ENCODE measurements around the gene CDK5RAP2.
"Not testable (repeated sequence)": the region's sequence is repeated elsewhere in the genome, so short reads cannot be mapped to it uniquely, and the experiment has no call there.

The CDK5RAP2 gene

DNA sequence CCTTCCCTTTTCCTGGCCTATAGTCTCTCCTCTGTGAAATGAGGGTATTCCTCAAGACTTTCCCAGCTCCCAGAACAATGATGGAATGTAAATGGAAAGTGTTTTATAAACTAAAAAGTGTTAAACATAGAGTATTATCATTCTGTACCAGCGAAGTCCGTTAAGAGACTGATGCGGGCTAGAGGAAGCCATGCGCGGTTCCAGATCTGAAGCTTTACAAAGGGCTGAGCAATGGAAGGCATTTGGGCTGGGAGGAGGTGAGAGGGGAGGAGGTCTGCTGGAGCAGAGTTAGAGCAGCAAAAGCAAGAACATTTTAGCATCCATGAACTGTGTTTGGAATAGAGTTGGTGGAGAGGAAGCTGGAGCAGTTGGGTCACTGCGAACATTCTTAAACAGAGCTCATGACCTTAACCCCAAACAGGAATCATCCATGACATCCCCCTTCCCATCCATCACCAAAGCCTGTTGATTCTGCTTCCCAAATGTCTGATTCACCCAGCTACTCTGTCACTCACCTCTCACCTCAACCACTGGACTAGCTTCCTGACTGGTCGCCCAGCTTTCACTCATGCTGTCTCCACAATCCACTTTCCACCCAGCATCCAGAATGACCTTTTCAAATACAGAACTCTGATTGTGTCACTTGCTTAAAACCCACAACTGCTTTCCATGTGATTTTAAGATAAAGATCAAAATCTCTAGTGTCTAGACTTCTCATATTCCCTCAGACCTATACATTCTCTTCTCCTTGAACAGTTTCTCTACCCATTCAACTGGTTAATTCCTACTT lies 37.1 kb downstream of the CDK5RAP2 start:
- no peak for DNase-seq (ENCODE audit: low spot score)

DNA sequence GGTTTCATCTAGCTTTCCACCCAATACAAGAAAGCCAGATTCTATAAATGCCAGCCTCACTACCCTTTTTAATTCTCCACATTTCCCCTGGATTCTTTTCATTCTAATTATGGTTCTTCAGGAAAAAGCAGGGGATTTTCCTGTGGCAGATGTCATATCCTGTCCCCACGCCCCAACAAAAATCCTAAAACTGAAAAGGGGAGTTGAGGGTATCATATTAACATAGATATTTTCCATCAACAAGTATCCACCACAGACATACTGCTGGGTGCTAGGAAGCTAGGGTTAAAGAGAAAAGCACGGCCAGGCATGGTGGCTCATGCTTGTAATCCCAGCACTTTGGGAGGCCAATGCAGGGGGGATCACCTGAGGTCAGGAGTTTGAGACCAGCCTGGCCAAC lies 38.0 kb downstream of the CDK5RAP2 start:
- DNase-seq (ENCODE audit: low spot score) = no peak

DNA sequence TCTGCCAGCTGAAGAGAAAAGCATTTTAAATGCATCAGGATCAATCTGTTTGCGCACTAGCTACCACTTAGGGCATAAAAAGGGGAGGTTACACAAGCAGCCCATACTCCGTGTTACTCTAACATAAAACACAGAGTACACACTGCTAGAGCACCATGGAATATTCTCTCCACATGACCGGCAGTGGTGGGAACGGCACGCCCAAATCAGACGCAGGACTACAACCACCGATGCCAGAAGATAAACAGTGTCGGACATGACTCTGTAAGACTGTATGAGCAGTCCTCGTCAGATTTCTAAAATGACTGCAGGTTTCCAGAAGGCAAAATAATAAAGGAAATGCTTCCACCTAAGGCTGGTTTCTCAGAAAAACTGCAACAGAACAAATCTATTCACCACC lies 40.0 kb downstream of the CDK5RAP2 start:
- DNase-seq (ENCODE audit: low spot score) = no peak

DNA sequence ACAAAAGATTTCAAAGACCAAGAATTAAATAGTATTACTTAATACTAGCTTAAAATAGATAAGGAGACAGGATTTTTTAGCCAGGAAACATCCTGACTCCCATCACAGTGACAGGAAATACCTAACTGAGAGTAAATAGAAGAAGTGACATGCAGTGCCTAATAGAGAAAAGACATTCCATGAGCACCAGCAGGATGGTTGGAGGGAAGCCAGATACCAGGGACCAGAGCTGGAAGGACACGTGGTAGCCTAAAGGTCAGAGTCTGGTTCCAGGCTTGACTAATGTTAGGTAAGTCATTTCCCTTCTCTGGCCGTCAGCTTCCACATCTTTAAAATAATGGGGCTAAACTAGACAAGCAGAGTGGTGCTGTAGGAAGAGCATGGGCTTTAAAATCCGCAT lies 41.6 kb downstream of the CDK5RAP2 start:
- peak; percentile 24 for DNase-seq (ENCODE audit: low spot score)

DNA sequence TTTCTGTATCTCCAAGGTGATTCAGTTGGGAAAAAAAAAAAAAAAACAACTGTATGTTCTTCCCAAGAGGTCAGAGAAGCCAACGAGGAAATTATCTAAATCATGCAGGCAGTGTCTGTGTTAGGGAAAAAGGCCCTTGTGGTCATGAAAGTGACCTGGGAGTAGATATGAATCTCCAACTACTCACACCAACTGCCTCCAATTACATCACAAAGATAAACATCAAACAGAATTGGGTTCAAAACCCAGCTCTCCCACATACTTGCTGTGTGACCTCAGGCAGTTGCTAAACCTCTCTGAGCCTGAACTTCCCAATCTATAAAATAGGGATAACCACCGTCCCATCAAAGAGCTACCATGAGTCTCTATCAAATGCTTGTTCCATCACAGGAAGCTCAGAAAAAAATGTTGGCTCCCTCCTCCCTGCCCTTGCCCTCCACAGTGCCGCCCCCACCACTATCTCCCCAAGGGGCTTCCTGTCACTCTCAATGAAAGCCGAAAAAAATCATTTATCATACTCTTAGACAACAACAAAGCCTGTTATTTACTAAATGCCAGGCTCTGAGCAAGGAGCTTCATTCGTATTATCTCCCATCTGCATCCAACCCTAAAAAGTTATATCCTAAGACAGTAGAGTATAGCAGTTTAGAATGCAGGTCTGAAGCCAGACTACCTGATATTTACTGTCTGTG lies 42.9 kb downstream of the CDK5RAP2 start:
- DNase-seq (ENCODE audit: low spot score) = no peak

DNA sequence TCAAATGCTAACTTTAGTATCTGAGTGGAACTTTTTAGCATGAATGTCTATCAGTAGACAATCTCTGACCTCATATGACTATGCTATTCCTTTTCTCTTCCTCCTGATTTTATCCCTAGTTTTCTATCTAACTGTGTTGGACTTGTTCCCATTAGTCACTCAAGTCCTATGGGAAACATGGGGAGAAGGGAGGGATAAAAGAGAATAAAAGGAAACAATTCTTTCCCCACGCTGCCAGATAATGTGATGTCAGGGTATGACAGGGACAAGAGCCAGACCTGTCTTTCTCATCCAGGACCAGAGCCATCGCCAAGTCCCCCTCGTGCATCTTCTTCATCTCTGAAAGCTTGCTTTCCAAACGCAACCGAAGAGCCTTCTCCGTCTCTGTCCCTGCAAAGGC lies 43.9 kb downstream of the CDK5RAP2 start:
- no peak for DNase-seq (ENCODE audit: low spot score)

DNA sequence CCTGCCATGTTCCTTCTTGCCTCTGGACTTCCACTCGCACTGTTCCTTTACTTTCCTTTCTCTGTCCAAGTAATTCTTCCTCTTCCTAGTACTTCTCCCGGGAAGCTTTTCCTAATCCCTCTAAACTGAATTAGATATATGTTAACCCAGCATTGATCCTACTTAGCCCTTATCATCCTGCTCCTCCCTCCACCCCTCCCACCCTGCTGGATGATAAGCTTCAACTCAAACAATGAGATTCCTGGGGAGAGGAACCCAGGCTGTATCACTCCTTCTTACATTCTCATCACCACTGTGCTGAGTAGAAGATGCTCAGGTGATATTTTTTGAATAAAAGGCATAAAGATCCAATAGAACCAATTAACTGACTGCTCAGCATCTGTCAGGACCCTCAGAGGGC lies 45.7 kb downstream of the CDK5RAP2 start:
- DNase-seq (ENCODE audit: low spot score) = no peak

DNA sequence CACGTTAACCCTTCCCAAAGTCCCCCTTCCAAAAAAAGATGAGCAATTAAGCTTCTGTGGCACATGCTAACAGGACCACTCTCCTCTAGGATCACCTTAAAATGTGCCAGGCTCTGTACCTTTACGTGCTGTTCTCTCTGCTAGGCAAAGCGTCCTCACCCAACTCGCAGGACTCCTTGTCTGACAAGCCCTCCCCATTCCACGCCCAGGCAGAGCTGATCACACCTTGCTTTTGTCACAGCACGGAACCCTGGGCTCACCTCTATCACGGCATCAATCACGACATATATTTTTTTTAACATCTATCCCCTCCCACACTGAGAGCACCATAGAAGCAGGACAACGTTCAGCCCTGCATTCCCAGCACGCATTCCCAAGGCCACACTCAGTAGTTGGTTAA lies 47.1 kb downstream of the CDK5RAP2 start:
- no peak for DNase-seq (ENCODE audit: low spot score)

DNA sequence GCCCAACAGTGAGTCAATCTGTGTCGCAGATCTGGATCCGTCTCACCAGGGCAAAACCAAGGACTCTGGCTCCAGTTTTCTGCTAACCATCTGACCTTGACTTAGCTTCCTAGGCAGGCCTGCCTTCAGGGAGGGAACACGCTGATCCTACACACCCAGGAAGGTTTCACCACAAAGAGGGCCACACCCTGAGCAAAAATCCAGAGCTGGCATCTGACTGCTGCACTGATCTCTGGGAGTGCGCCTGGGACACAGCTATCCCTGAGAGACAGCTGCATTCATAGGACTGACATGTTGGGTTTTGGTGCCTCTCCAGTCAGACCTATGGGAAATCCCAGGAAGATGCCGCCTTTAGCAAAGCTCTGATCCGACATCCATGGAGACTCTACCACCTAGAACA lies 47.5 kb downstream of the CDK5RAP2 start:
- DNase-seq (ENCODE audit: low spot score) = no peak

DNA sequence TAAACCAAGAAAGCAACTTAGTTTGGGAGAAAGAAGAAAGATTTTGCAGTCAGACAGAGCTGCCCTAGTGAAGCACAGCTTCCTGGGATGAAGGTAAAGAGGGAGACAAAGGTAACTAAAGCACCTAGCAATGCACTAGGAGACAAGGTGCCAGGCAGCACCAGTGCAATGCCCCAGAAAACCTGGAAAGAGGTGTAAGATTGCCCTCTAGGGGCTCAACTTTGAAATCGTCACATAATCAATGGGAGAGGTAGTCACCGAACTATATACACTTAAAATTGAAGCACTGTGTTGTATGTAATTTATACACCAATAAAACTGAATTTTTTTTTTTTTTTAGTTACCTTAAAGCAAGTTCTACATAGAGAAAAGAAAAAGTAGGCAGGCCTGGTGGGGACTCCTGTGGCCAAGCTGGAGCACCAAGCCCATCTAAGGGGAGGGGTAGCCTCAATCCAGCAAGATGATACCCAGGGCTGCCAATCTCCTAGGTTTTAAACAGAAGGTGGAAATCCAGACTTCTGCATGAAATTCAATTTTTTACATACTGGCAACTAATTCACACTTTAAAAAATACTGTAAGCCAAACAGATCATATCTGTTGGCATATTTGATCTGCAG lies 48.2 kb downstream of the CDK5RAP2 start:
- DNase-seq (ENCODE audit: low spot score) = no peak

DNA sequence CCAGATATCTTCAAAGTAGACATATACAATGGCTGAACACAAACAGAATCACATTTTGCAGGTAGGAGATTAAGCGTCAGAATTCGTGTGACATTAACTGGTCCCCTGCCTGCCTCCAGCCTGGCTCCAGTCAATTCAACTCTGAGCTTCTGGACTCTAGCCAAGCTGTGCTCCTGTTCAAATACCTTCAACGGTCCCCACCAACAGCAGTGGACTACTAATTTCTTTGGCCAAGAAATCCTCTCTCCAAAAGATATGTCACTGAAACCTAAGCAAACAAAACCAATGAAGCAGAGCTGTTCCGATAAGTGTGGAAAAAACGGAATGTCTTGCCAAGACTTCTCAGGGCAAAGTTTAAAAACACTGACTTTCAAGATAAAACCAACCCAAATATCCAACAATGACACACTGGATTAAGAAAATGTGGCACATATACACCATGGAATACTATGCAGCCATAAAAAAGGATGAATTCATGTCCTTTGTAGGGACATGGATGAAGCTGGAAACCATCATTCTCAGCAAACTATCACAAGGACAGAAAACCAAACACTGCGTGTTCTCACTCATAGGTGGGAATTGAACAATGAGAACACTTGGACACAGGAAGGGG lies 49.6 kb downstream of the CDK5RAP2 start:
- not testable (repeated sequence) for DNase-seq (ENCODE audit: low spot score)

DNA sequence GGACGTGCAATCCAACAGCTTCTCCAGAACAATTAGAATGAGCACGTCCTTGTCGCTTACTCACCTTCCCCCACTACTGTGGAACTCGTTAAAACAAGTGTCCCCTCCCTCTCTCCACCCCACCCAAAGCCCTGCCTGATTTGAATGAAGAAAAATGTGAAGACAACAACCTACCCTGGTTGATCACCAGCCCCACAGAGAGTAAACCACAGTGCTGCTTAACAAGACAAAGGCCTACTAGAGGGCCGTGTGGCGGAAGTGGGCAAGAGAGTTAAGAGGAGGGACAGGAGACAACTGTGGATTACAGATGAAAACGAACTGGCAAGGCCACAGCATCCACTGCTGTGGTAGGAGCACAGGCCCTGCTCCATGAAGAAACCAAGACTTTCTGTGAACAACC lies 51.1 kb downstream of the CDK5RAP2 start:
- DNase-seq (ENCODE audit: low spot score) = no peak

DNA sequence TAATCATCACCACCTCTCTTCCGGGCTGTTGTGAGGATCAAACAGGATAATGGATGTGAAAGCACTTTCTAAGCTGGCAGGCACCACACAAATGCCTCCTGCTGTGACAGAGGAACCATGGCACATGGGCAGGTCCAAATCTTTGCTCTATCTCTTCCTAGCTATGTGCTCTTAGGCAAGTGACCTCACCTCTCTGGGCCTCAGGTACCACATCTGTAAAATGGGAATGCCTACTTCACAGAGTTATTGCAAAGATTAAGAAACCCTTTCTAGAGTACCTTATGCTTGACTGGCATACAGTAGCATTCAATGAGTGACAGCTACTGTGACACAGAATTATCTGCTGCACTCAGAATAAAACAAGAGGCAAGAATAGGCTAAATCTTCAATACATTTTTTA lies 51.6 kb downstream of the CDK5RAP2 start:
- DNase-seq (ENCODE audit: low spot score) = no peak

DNA sequence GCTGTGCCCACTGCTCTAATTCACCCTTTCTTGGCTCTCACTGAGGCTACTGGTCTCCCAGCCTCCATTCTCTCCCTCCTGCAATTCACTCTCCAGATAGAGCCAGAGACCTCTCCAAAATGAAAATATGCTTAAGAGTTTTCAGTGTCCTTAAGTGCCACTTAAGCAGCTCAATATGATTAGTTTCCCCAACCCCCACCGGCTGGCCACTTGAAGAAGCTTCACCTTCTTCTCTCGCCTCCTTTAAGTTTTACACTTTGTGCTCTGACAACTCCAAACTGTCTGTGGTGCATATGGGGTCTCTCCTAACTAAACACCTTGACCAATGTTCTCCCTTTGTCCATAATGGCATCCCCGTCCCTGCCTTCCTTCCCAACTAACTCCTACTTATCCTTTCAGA lies 53.4 kb downstream of the CDK5RAP2 start:
- no peak for DNase-seq (ENCODE audit: low spot score)

DNA sequence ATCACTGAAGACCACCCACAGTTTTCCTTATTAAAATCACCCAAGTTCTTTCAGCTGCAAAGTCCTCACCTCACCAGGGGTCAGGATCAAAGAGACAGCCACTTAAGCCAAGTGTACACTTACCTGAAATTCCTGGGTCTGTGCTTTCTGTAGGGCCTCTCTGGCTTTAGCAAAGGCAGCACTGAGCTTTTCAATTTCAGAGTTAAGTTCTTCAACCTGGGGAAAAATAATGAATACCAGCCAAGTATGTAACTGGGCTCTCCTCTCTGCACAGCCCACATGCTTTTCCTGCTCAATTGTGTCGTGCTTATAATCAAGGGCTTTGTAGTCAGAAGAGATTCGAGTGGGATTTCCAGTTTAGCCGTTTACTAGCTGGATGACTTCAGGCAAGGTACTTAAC lies 55.1 kb downstream of the CDK5RAP2 start:
- DNase-seq (ENCODE audit: low spot score) = no peak

DNA sequence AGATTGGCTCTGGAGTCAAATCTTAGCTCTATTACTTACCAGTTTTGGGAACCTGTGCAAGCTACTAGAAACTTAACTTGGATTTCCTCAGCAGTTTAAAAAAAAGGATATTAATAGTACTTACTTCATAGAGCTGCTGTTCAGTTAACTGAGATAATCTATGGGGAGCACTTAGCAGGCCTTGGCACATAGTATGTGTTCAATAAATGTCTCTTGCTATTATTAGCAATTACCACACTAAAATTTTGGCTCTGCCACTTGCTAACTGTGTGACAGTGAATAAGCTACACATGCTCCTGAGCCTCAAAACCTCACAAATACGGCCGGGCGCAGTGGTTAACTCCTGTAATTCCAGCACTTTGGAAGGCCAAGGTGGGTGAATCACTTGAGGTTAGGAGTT lies 55.9 kb downstream of the CDK5RAP2 start:
- no peak for DNase-seq (ENCODE audit: low spot score)

DNA sequence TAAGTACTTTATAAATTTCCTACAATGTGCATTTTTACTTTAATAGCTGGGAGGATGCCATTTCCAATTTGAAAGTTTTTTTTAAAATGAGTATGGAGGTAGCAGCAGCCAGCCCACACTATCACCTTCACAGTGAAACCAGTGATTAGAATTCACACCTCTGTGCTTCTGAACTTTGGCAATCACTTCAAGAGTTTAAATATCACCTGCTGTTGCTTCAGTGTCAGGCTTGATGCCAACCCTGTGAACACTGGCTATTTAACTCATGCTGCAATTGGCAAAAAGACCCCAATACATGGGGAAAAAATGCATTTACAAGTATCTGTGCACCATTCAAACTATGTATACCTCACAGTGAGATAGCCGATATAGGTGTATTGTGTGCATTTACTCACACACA lies 57.4 kb downstream of the CDK5RAP2 start:
- no peak for DNase-seq (ENCODE audit: low spot score)

DNA sequence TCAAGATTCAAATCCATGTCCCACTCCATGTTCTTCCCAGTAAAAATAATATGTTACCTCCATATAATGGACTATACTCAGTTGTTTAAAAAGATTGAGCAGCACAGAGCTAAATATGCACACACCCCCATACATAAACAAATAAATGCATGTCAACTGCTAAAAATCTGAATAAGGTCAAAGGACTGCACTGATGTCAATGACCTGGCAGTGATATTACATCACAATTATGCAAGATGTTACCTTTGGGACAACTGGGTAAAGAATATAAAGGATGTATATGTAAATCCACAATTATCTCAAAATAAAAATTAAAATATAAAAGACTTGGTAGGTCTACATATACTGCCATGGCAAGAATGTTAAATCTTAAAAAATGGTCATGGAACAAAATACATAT lies 57.9 kb downstream of the CDK5RAP2 start:
- DNase-seq (ENCODE audit: low spot score) = no peak

DNA sequence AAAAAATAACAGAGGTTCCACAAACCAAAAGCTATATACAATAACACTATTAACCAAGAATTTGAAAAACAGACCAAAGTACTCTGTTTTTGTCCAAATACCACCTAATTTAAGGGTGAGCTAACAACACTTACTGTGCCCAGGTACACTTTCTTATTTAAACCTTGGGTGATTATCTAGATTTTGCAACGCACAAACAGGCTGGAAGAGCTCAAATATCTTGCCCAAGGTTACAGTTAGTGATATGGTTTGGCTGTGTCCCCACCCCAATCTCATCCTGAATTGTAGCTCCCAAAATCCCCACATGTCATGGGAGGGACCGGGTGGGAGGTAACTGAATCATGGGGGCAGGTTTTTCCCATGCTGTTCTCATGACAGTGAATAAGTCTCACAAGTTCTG lies 58.9 kb downstream of the CDK5RAP2 start:
- no peak for DNase-seq (ENCODE audit: low spot score)

DNA sequence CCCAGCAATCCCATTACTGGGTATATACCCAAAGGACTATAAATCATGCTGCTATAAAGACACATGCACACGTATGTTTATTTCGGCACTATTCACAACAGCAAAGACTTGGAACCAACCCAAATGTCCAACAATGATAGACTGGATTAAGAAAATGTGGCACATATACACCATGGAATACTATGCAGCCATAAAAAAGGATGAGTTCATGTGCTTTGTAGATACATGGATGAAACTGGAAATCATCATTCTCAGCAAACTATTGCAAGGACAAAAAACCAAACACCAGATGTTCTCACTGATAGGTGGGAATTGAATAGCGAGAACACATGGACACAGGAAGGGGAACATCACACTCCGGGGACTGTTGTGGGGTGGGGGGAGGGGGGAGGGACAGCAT lies 64.0 kb downstream of the CDK5RAP2 start:
- DNase-seq (ENCODE audit: low spot score) = not testable (repeated sequence)

DNA sequence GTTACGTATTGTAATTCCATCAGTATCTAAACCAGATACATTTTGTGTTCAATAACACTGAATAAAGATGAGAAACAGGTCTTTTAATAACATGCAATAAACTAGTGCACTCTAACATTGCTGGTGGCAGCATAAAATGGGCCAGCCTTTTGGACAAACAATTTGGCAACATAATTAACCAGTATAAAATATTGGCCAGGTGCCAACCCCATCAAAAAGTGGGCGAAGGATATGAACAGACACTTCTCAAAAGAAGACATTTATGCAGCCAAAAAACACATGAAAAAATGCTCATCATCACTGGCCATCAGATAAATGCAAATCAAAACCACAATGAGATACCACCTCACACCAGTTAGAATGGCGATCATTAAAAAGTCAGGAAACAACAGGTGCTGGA lies 64.5 kb downstream of the CDK5RAP2 start:
- not testable (repeated sequence) for DNase-seq (ENCODE audit: low spot score)

DNA sequence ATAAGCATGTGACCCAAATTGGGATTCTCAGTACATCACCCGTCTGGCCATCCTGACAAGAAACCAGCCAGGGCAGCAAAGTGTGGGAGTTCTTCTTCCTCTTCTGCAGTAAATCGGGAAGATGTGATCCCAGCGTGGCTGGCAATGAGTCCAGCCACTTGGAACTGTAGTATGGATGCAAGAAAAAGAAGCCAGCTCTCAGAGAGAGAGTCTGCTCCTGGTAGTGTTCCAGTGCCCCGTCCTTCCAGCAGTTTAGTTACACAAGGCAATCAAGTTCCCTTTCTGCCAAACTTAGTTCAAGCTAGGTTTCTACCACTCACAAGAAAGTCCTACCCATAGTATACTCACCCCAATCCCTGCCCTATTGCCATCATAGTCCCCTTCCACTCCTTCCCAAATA lies 65.6 kb downstream of the CDK5RAP2 start:
- DNase-seq (ENCODE audit: low spot score) = peak; percentile 11

DNA sequence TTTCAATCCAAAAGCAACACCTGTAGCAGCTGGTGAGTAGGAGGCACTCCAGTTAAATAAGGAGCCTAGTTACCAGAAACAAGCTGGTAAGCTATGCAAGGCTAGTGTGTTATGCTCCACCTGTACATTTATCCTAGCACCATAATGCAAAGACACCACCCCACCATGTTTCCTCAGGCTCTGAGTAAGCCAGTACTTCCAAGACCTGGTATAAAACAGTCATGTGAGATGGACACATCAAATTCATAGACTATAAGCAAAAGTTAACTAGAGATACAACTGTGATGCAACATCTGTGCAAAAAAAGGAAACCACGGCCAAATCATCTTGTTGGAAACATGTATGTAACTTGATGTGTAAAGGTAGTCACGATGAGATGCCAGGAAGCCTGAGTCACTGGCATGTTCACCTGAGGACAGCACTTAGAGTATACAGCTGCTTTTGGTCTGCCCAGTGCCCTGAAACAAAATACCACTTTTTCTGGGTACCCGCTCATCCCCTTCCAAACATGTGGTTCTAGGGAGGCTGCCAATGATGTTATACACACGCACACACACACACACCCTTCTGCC lies 66.1 kb downstream of the CDK5RAP2 start:
- DNase-seq (ENCODE audit: low spot score) = no peak
